CD14-positive monocyte (primary cell): ENCODE measurements around the gene LYPD8. TPM values are rescaled to one million over a fixed set of nuclear protein-coding genes. Genes with fewer than 3 reads are reported as not detected.

Source experiments
- DNase-seq, 3 donors: peaks; one replicate each; pipeline ENCODE4 v3.0.0-alpha.2; 2011 to 2022
- H2AFZ ChIP-seq: 2 replicates; pipeline ENCODE4 v1.6.0; 2012; ENCODE audit warnings: mild to moderate bottlenecking, low read depth, low read length, inconsistent platforms; ENCODE audit not compliant: insufficient read depth, poor library complexity, severe bottlenecking
- H3K27ac ChIP-seq, 2 donors: 1 replicate in 1 of 2; 2 replicates in 1 of 2; pipeline ENCODE4 v1.5.1; 2012 to 2013; ENCODE audit warnings: low read length in 2 of 2, control low read depth in 1 of 2, inconsistent platforms in 1 of 2, low read depth in 1 of 2, mild to moderate bottlenecking in 1 of 2
- H3K27me3 ChIP-seq, 2 donors: one replicate each; pipeline versions ENCODE4 v1.6.0 to v1.6.1; 2011 to 2013; ENCODE audit warnings: low read length in 2 of 2; ENCODE audit not compliant: control insufficient read depth in 2 of 2, insufficient read depth in 2 of 2
- H3K36me3 ChIP-seq, 2 donors: replicated peaks in 1 of 2; 1 replicate in 1 of 2; 2 replicates in 1 of 2; pipeline versions ENCODE4 v1.5.1 to v1.6.1; 2012 to 2013; ENCODE audit warnings: low read length in 2 of 2, control low read depth in 1 of 2, inconsistent platforms in 1 of 2, mild to moderate bottlenecking in 1 of 2; ENCODE audit not compliant: insufficient read depth in 2 of 2, control insufficient read depth in 1 of 2
- H3K4me1 ChIP-seq, 2 donors: 1 replicate in 1 of 2; 2 replicates in 1 of 2; pipeline versions ENCODE4 v1.5.1 to v1.6.1; 2012 to 2013; ENCODE audit warnings: low read length in 2 of 2, control low read depth in 1 of 2, inconsistent platforms in 1 of 2, mild to moderate bottlenecking in 1 of 2, moderate library complexity in 1 of 2; ENCODE audit not compliant: insufficient read depth in 2 of 2, control insufficient read depth in 1 of 2
- H3K4me2 ChIP-seq: replicated peaks from 2 replicates; pipeline ENCODE3; 2012; ENCODE audit warnings: low read length, moderate library complexity, mild to moderate bottlenecking; ENCODE audit not compliant: poor library complexity, severe bottlenecking; ENCODE audit errors: extremely low read depth
- H3K4me3 ChIP-seq, 3 experiments: fragments of 200-600 bp in 1 of 3; sonication (generic) in 1 of 3; replicated peaks in 1 of 3; 1 replicate in 2 of 3; 2 replicates in 1 of 3; pipeline ENCODE4 v1.5.1; 2011 to 2013; ENCODE audit warnings: low read length in 3 of 3, mild to moderate bottlenecking in 3 of 3, control low read depth in 2 of 3, low read depth in 2 of 3, inconsistent platforms in 1 of 3, moderate library complexity in 1 of 3
- H3K79me2 ChIP-seq: 2 replicates; pipeline ENCODE4 v1.6.0; 2012; ENCODE audit warnings: mild to moderate bottlenecking, control low read depth, inconsistent platforms, low read length, moderate library complexity; ENCODE audit not compliant: insufficient read depth
- H3K9ac ChIP-seq: 2 replicates; pipeline ENCODE4 v1.6.0; 2017; ENCODE audit warnings: low read length, mild to moderate bottlenecking; ENCODE audit not compliant: insufficient read depth, poor library complexity, severe bottlenecking
- H3K9me3 ChIP-seq, 2 donors: replicated peaks in 1 of 2; 1 replicate in 1 of 2; 2 replicates in 1 of 2; pipeline versions ENCODE4 v1.5.1 to v1.6.1; 2012 to 2013; ENCODE audit warnings: low read length in 2 of 2, control low read depth in 1 of 2; ENCODE audit not compliant: control insufficient read depth in 1 of 2, insufficient read depth in 1 of 2
- H4K20me1 ChIP-seq: 2 replicates; pipeline ENCODE4 v1.6.0; 2012; ENCODE audit warnings: mild to moderate bottlenecking, low read length, control low read depth, moderate library complexity; ENCODE audit not compliant: insufficient read depth
- H3K27ac Mint-ChIP-seq, 7 donors: one replicate each; pipeline ENCODE4 v1.8.0; 2020; ENCODE audit warnings: mild to moderate bottlenecking in 7 of 7, mixed read lengths in 7 of 7, moderate library complexity in 6 of 7, inconsistent platforms in 2 of 7
- H3K27me3 Mint-ChIP-seq, 3 donors: one replicate each; pipeline ENCODE4 v1.8.0; 2021 to 2022; ENCODE audit warnings: low read depth in 3 of 3, mild to moderate bottlenecking in 3 of 3, mixed read lengths in 3 of 3, moderate library complexity in 3 of 3, inconsistent platforms in 1 of 3
- H3K36me3 Mint-ChIP-seq, 2 donors: one replicate each; pipeline ENCODE4 v1.8.0; 2020; ENCODE audit warnings: mixed read lengths in 2 of 2, inconsistent platforms in 1 of 2, mild to moderate bottlenecking in 1 of 2
- H3K4me1 Mint-ChIP-seq: one replicate; pipeline ENCODE4 v1.8.0; 2020; ENCODE audit warnings: mild to moderate bottlenecking, mixed read lengths
- H3K4me3 Mint-ChIP-seq, 2 donors: one replicate each; pipeline ENCODE4 v1.8.0; 2020; ENCODE audit warnings: mild to moderate bottlenecking in 2 of 2, mixed read lengths in 2 of 2, moderate library complexity in 1 of 2
- H3K9me3 Mint-ChIP-seq, 7 donors: one replicate each; pipeline ENCODE4 v1.8.0; 2020 to 2022; ENCODE audit warnings: mixed read lengths in 7 of 7, mild to moderate bottlenecking in 6 of 7, moderate library complexity in 6 of 7, inconsistent platforms in 2 of 7
- CTCF ChIP-seq: fragments of 200-600 bp; IDR thresholded peaks from one replicate; pipeline ENCODE4 v1.8.0; 2022; ENCODE audit warnings: antibody characterized with exemption, mild to moderate bottlenecking
- WGBS: methylation state at CpG from one replicate; pipeline ENCODE4 v1.1.5; 2013; ENCODE audit warnings: missing lambda C conversion rate; ENCODE audit not compliant: insufficient coverage; 5-methylcytosine and 5-hydroxymethylcytosine counted together
- intact Hi-C, 2 donors: fragments of 100-400 bp; cut with micrococcal nuclease; formaldehyde crosslinking; loops; one replicate each; pipeline versions ENCODE4 v1.15.0 to v1.15.1; 2023
- polyA plus RNA-seq, 3 donors: library from polyadenylated mRNA; depleted of rRNA in 1 of 3; unstranded in 2 of 3; stranded (reverse) in 1 of 3; fragments of 300-500 nt in 2 of 3; fragments of >200 nt in 1 of 3; fragmentation: Illumina TruSeq in 2 of 3; gene quantifications; 1 replicate in 2 of 3; 2 replicates in 1 of 3; pipeline ENCODE4 v1.2.3, GENCODE V29; 2012 to 2021

The LYPD8 gene
- polyA plus RNA-seq, 3 donors: 0.17 TPM; not detected in 2

GRCh38 chr1:248802454-248802853 lies 46.9 kb upstream of the LYPD8 start:
- Mint-ChIP-seq H3K36me3 (peaks cover 0 to 6% of the 10 kb centered on the region in 2 donors), H3K27me3 (no peaks in the 10 kb centered on the region), H3K4me3 (no peak overlapping the region), H3K9me3 (peaks cover 0 to 8% (median 4%) of the 10 kb centered on the region in 7 donors), H3K4me1 (peaks cover 72% of the 10 kb centered on the region), H3K27ac (peak overlapping the region in 2 of 7 donors; percentile 50 to 54)
- H3K4me1 ChIP-seq: peaks cover 56 to 72% of the 10 kb centered on the region in 2 donors
- H3K9ac ChIP-seq: no peak overlapping the region
- no peaks in the 10 kb centered on the region for H3K79me2 ChIP-seq
- H3K4me3 ChIP-seq: no peak overlapping the region
- DNase-seq: no peak
- peak overlapping the region in 1 of 2 donors; percentile 40 for H3K27ac ChIP-seq
- TF ChIP-seq CTCF: no peak
- no peak overlapping the region for H3K4me2 ChIP-seq
- H3K9me3 ChIP-seq: no peaks in the 10 kb centered on the region
- H3K27me3 ChIP-seq: no peaks in the 10 kb centered on the region
- intact Hi-C loops: no loop called here
- H4K20me1 ChIP-seq: no peaks in the 10 kb centered on the region
- 94% methylated on average over 5 of the region's 6 CpGs for WGBS
- no peak overlapping the region for H2AFZ ChIP-seq
- H3K36me3 ChIP-seq: no peaks in the 10 kb centered on the region

GRCh38 chr1:248800459-248800858 lies 44.9 kb upstream of the LYPD8 start:
- H3K4me1 Mint-ChIP-seq: peaks cover 55% of the 10 kb centered on the region
- peak overlapping the region in 3 of 7 donors; percentile 0 to 73 (median 10) for H3K27ac Mint-ChIP-seq
- peaks cover 0 to 6% of the 10 kb centered on the region in 2 donors for H3K36me3 Mint-ChIP-seq
- peaks cover 0 to 10% (median 4%) of the 10 kb centered on the region in 7 donors for H3K9me3 Mint-ChIP-seq
- Histone ChIP-seq H3K27ac (no peak overlapping the region), H3K27me3 (no peaks in the 10 kb centered on the region), H2AFZ (no peak overlapping the region), H3K79me2 (no peaks in the 10 kb centered on the region), H3K9me3 (peaks cover 0 to 2% of the 10 kb centered on the region in 2 donors), H3K9ac (no peak overlapping the region), H4K20me1 (no peaks in the 10 kb centered on the region), H3K4me2 (peak overlapping the region; percentile 6), H3K4me1 (peaks cover 36 to 54% of the 10 kb centered on the region in 2 donors), H3K36me3 (no peaks in the 10 kb centered on the region), H3K4me3 (no peak overlapping the region)
- no peak overlapping the region for H3K4me3 Mint-ChIP-seq
- TF ChIP-seq CTCF: no peak
- H3K27me3 Mint-ChIP-seq: no peaks in the 10 kb centered on the region
- no peak for DNase-seq
- no CpG with 5 or more reads among the region's 3 CpGs for WGBS
- intact Hi-C loops: no loop called here
